HG03521 (cell line): ENCODE data around the gene LIN7A.
"Not testable (repeated sequence)": the region's sequence is repeated elsewhere in the genome, so short reads cannot be mapped to it uniquely, and the experiment has no call there.

ENCODE experiments used
- ATAC-seq: cut with Tn5 transposase; IDR thresholded peaks from one replicate; pipeline ENCODE4 v1.9.1; 2021; ENCODE audit warnings: mild to moderate bottlenecking, moderate library complexity; ENCODE audit not compliant: unreplicated experiment

The LIN7A gene

GRCh38 chr12:80924437-80924836, 13.3 kb downstream of the LIN7A start:
- no peak for ATAC-seq

GRCh38 chr12:80920006-80920405, 17.7 kb downstream of the LIN7A start:
- no peak for ATAC-seq

DNA sequence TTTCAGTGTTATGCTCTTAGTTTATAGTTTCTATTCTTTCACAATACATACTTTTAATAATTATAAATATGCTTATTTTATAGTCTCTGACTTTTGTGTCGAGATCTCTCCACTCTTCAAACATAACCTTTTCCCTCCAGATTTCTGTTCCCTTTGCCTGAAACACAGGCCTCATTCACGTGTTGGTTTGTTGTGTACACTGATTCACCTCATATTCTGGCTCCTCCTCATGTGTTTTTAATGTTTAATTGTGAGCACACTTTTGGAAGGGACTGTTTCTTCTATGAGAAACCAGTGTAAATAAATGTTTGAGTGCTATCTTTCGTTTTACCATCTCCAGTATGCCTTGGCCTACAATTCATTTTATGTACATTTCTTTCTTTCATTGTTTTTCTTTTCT, 20.1 kb downstream of the LIN7A start:
- no peak for ATAC-seq

- no peak for ATAC-seq
Measured at GRCh38 chr12:80912901-80913770, 24.6 kb downstream of the LIN7A start.

DNA sequence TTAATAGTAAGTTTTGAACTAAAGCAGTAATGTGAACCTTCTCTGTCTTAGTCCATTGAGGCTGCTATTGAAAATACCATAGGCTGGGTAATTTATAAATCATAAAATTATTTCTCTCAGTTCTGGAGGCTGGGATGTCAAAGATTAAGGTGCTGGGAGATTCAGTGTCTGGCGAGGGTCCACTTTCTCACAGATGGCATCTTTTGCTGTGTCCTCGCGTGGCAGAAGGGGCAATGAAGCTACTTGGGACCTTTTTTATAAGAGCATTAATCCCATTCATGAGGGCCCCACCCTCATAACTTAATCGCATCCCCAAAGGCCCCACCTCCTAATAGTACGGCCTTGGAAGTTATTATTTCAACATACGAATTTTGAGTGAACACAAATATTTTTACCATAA, 28.4 kb downstream of the LIN7A start:
- ATAC-seq = no peak

DNA sequence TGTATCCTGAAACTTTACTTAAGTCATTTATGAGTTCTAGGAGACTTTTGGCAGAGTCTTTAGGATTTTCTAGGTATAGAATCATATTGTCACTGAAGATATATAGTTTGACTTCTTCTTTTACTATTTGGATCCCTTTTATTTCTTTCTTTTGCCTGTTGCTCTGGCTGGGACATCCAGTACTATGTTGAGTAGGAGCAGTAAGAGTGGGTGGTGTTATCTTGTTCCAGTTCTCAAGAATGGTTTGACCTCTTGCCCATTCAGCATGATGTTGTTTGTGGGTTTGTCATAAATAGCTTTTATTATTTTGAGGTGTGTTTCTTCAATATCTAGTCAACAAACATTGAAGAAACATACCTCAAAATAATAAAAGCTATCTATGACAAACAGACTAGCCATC, 35.0 kb downstream of the LIN7A start:
- no peak for ATAC-seq

GRCh38 chr12:80901661-80902060, 36.1 kb downstream of the LIN7A start:
- no peak for ATAC-seq

GRCh38 chr12:80895240-80895639, 42.5 kb downstream of the LIN7A start:
- ATAC-seq = no peak

GRCh38 chr12:80894179-80894578, 43.6 kb downstream of the LIN7A start:
- ATAC-seq = no peak

DNA sequence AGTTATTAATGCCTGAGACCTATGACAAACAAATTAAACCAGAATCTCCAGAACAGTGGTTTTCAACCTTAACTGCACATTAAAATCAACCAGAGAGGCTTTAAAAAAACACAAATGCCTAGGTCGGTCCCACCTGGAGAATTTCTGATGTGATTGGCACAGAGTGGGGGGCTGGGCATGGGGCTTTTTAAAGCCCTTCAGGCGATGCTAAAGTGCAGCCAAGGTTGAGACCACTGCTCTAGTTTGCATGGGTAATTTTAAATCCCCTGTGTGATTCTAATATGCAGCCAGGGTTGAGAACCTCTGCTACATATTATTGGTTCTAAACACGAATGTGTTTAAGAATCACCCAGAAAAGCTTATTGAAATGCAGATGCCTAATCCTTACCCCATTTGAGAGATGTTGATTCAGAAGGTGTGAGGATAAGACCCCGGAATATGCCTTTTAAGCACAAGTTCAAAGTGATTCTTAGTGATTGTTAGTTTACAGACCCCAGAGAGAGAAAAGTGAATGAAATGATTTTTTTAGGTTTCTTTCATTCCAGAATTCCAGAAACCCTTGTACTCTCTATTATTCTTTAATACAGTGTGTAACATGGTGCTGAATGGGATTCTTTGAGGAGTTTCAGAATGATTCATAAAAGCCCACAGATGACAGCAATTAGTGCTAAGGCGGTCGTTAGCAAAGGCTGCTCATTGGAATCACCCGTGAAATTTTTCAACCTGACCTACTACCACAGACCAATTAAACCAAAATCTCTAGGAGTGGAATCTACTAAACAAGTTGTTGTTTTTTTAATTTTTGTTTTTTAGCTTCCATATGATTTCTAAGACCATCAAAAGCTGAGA, 44.9 kb downstream of the LIN7A start:
- ATAC-seq = no peak

GRCh38 chr12:80884651-80885050, 53.1 kb downstream of the LIN7A start:
- ATAC-seq = no peak

DNA sequence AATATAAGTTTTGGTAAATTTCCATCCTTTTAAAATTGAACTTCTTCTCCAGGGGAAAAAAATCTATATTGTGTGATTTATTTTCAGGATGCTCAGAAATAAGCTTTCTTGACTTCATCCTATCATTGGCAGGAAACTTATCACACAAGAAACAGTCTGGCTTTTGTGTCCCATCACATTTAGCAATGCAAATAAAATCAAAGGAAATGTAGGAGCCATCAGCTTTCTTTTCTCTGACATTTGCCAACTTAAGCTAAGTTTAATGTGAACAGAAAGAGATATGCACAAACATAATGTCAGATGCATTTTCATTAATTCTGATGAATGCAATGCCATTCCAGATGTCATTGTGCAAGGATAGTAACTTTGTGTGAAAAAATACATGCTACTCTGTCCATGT, 56.6 kb downstream of the LIN7A start:
- ATAC-seq = no peak

GRCh38 chr12:80878452-80878851, 59.3 kb downstream of the LIN7A start:
- ATAC-seq = not testable (repeated sequence)

- ATAC-seq = no peak
Measured at GRCh38 chr12:80877721-80878265, 59.9 kb downstream of the LIN7A start.

- no peak for ATAC-seq
Measured at GRCh38 chr12:80872053-80872452, 65.7 kb downstream of the LIN7A start.

GRCh38 chr12:80869264-80869663, 68.5 kb downstream of the LIN7A start:
- ATAC-seq = no peak

DNA sequence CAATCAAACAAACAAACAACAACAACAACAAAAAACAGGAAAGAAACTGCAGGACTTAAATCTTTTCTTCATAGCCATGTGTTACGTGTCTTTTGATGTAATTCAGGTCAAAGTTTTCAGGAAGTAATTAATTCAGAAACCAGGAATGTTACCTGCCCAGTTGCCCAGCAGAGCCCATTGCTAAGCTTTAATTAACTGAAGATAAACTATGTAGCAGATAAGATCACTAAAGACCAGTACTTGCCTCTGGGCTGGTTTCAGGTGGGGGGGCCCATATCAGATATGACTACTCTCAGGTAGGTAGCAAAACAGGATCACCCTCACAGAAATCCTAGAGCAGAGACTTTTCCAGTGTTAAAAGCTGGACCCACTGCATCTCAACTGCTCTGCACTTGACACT, 69.2 kb downstream of the LIN7A start:
- no peak for ATAC-seq

DNA sequence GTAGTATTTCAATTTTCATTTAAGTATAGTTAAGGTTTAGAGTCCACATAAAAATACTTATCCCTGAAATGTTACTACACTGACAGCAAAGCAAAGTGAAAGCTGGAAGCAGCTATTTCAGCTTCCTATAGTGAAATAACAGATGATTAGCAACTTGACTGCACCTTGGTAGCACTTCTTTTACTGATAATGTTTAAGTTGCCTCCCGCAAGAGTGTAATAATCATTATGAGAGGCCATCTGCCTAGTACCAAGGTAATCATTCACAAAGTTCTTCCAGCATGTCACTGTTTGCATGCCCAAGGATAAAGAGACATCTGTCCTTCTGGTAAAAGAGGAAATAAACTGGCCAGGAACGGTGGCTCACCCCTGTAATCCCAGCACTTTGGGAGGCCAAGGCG, 69.8 kb downstream of the LIN7A start:
- ATAC-seq = no peak

GRCh38 chr12:80864046-80864735, 73.5 kb downstream of the LIN7A start:
- no peak for ATAC-seq

GRCh38 chr12:80862531-80862930, 75.2 kb downstream of the LIN7A start:
- no peak for ATAC-seq
